Esophagus mucosa (tissue), 1 donor: ENCODE data around the gene HCRTR2. TPM values are rescaled to one million over a fixed set of nuclear protein-coding genes. Genes with fewer than 3 reads are reported as not detected.

Experiments
- total RNA-seq: library from RNA; stranded (reverse); gene quantifications from one replicate; pipeline ENCODE4 v1.2.4, GENCODE V29; 2023
- donor health status: DM: yes; HTN: yes; CAD: no.

The HCRTR2 gene
- total RNA-seq, 1 donor from 2014 or later, result not detected

Other genes with a start within 250 kb of the HCRTR2 start
- not detected for gene GFRAL, start 153.0 kb downstream of the HCRTR2 start, total RNA-seq